Prostate gland (tissue), 2 donors: ENCODE measurements around the gene ADARB2.

Experiments used
- POLR2A ChIP-seq: fragments of 450-650 bp; IDR thresholded peaks from one replicate; pipeline ENCODE4 v1.6.1; 2016; ENCODE audit warnings: antibody characterized with exemption, mild to moderate bottlenecking
- POLR2AphosphoS5 ChIP-seq: sonication (generic); formaldehyde crosslinking; IDR thresholded peaks from one replicate; pipeline ENCODE4 v1.6.1; 2017; ENCODE audit warnings: antibody characterized with exemption
- TF ChIP-seq, protein P1 (sequence below), 4 experiments: fragments of 200-600 bp in 2 of 4; fragments of 450-650 bp in 2 of 4; sonication (generic) in 2 of 4; IDR thresholded peaks; 1 replicate in 3 of 4; 2 replicates in 1 of 4; pipeline ENCODE4 v1.5.1; 2016 to 2019; ENCODE audit warnings: antibody characterized with exemption in 4 of 4, mild to moderate bottlenecking in 2 of 4, moderate library complexity in 2 of 4

GRCh38 chr10:1127629-1128028 is 609.7 kb downstream of the ADARB2 start:
- TF ChIP-seq, protein P1, sequence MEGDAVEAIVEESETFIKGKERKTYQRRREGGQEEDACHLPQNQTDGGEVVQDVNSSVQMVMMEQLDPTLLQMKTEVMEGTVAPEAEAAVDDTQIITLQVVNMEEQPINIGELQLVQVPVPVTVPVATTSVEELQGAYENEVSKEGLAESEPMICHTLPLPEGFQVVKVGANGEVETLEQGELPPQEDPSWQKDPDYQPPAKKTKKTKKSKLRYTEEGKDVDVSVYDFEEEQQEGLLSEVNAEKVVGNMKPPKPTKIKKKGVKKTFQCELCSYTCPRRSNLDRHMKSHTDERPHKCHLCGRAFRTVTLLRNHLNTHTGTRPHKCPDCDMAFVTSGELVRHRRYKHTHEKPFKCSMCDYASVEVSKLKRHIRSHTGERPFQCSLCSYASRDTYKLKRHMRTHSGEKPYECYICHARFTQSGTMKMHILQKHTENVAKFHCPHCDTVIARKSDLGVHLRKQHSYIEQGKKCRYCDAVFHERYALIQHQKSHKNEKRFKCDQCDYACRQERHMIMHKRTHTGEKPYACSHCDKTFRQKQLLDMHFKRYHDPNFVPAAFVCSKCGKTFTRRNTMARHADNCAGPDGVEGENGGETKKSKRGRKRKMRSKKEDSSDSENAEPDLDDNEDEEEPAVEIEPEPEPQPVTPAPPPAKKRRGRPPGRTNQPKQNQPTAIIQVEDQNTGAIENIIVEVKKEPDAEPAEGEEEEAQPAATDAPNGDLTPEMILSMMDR (IDR thresholded peaks at IDR 0.05): no peak
- TF ChIP-seq POLR2A: no peak
- TF ChIP-seq POLR2AphosphoS5: no peak
